Measurements from ENCODE around the gene RPL38.

The RPL38 gene

GRCh38 chr17:74217888-74218287 is 14.4 kb downstream of the RPL38 start:
- DNase-seq (ENCODE audit: low read depth) = no peak
- TF ChIP-seq, protein P1, sequence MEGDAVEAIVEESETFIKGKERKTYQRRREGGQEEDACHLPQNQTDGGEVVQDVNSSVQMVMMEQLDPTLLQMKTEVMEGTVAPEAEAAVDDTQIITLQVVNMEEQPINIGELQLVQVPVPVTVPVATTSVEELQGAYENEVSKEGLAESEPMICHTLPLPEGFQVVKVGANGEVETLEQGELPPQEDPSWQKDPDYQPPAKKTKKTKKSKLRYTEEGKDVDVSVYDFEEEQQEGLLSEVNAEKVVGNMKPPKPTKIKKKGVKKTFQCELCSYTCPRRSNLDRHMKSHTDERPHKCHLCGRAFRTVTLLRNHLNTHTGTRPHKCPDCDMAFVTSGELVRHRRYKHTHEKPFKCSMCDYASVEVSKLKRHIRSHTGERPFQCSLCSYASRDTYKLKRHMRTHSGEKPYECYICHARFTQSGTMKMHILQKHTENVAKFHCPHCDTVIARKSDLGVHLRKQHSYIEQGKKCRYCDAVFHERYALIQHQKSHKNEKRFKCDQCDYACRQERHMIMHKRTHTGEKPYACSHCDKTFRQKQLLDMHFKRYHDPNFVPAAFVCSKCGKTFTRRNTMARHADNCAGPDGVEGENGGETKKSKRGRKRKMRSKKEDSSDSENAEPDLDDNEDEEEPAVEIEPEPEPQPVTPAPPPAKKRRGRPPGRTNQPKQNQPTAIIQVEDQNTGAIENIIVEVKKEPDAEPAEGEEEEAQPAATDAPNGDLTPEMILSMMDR (IDR thresholded peaks at IDR 0.05; ENCODE audit: control insufficient read depth, extremely low read depth, insufficient read depth) = no peak
- no peak overlapping the region for H3K4me3 ChIP-seq (ENCODE audit: low read depth, low read length)

GRCh38 chr17:74218436-74218835 is 15.0 kb downstream of the RPL38 start:
- TF ChIP-seq, protein P1 (IDR thresholded peaks at IDR 0.05; ENCODE audit: control insufficient read depth, extremely low read depth, insufficient read depth) = no peak
- H3K4me3 ChIP-seq (ENCODE audit: low read depth, low read length) = no peak overlapping the region
- no peak for DNase-seq (ENCODE audit: low read depth)

DNA sequence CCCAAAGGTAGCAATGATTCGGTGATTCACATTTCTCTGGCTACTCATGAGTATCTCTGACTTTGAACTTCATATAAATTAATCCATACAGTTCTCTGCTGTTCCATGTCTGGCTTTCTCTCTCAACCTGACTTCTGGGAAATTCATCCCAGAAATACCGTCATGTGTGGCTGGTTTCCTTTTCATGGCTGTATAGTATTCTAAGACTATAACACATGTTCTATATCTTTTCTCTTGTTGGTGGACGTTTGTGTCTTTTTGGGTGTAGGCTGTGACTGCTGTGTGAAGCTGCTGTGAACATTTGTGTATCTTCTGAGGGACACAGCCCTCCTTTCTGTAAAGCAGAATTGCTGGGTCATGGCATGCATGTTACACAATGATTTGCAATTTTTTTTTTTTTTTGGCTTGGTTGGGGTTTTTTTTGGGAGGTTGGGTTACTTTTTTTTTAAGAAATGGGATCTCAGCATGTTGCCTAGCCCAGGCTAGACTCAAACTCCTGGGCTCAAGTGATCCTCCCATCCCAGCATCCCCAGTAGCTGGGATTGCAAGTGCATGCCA is 16.2 kb downstream of the RPL38 start:
- no peak for DNase-seq (ENCODE audit: low read depth)

GRCh38 chr17:74220219-74220618 is 16.7 kb downstream of the RPL38 start:
- DNase-seq (ENCODE audit: low read depth) = no peak
- no peak overlapping the region for H3K4me3 ChIP-seq (ENCODE audit: low read depth, low read length)
- TF ChIP-seq, protein P1 (IDR thresholded peaks at IDR 0.05; ENCODE audit: control insufficient read depth, extremely low read depth, insufficient read depth) = no peak

More for the DNA sequence above, 16.2 kb downstream of the RPL38 start:
- no peak overlapping the region for H3K4me3 ChIP-seq (ENCODE audit: low read depth, low read length)
- TF ChIP-seq, protein P1 (IDR thresholded peaks at IDR 0.05; ENCODE audit: control insufficient read depth, extremely low read depth, insufficient read depth) = no peak

DNA sequence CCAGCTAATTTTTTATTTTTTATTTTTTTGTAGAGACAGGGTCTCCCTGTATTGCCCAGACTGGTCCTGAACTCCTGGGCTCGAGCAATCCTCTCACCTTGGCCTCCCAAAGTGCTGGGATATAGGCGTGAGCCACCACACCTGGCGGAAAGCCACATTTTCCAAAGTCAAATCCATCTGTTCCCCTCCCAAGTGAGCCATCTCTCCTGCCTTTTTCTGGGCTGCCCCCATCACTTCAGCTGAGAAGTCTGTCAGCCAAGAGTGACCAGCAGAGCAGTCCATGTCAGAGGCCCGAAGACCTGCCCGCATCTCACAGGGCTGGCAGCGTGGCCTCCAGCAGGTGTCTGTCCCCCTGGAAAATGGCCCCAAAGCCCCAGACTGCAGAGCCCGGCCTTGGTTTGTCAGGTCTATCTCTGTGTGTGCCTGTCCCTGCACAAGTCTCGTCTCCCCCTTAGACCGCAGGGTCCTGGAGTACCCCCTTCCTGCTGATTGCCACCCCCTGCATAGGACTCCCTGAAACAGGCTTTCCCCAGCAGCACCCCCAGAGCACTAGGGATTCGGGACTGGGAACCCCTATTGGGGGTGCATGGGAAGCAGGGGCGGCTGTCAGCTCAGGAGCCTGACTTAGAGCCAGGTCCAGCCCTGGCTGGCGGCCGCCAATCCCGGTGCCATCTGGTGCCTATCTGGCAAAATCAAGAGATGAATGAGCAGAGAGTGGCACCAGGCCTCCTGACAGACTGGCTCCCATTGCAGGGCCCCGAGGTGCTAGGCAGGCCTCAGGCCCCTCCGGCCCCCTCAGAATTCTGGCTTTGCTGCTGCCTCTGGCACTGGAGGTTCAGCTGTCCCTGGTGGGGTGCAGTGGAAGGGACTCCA is 17.7 kb downstream of the RPL38 start:
- TF ChIP-seq, protein P1 (IDR thresholded peaks at IDR 0.05; ENCODE audit: control insufficient read depth, extremely low read depth, insufficient read depth) = no peak
- no peak overlapping the region for H3K4me3 ChIP-seq (ENCODE audit: low read depth, low read length)
- DNase-seq (ENCODE audit: low read depth) = no peak

- no peak overlapping the region for H3K4me3 ChIP-seq (ENCODE audit: low read depth, low read length)
- TF ChIP-seq, protein P1 (IDR thresholded peaks at IDR 0.05; ENCODE audit: control insufficient read depth, extremely low read depth, insufficient read depth) = no peak
- DNase-seq (ENCODE audit: low read depth) = no peak
Observed at GRCh38 chr17:74222399-74222798, 18.9 kb downstream of the RPL38 start.

Data from LNCaP clone FGC (cell line).